GM21367 (cell line): ENCODE results near the gene CFAP45.

Source experiments
- ATAC-seq: cut with Tn5 transposase; IDR thresholded peaks from one replicate; pipeline ENCODE4 v1.9.1; 2021; ENCODE audit not compliant: unreplicated experiment

CFAP45 gene

GRCh38 chr1:159831412-159832141, 68.4 kb downstream of the CFAP45 start:
- ATAC-seq = no peak

GRCh38 chr1:159830722-159831121, 69.2 kb downstream of the CFAP45 start:
- ATAC-seq = no peak

GRCh38 chr1:159829822-159830465, 70.0 kb downstream of the CFAP45 start:
- no peak for ATAC-seq

GRCh38 chr1:159829273-159829634, 70.7 kb downstream of the CFAP45 start:
- ATAC-seq = peak; percentile 76

- ATAC-seq = no peak
Observed at GRCh38 chr1:159828581-159829272, 71.2 kb downstream of the CFAP45 start.

GRCh38 chr1:159828176-159828575, 71.8 kb downstream of the CFAP45 start:
- no peak for ATAC-seq

- no peak for ATAC-seq
Observed at GRCh38 chr1:159827549-159827948, 72.4 kb downstream of the CFAP45 start.

GRCh38 chr1:159827102-159827490, 72.9 kb downstream of the CFAP45 start:
- ATAC-seq = no peak

- no peak for ATAC-seq
Observed at GRCh38 chr1:159826441-159827101, 73.4 kb downstream of the CFAP45 start, which contains the start of gene SLAMF8. SLAMF8 (plus strand) TSS chr1:159826873; CDS start chr1:159826899, 26 bp downstream.

GRCh38 chr1:159825564-159825963, 74.4 kb downstream of the CFAP45 start:
- no peak for ATAC-seq

GRCh38 chr1:159823406-159823805, 76.6 kb downstream of the CFAP45 start:
- ATAC-seq = no peak
